GM13976 (cell line): ENCODE data around the gene STX3.

Experiments used
- DNase-seq: peaks from one replicate; pipeline ENCODE4 v3.0.0; 2012; ENCODE audit warnings: low spot score
- CTCF ChIP-seq: IDR thresholded peaks from 2 replicates; pipeline ENCODE4 v1.5.1; 2012; ENCODE audit warnings: borderline replicate concordance, mild to moderate bottlenecking; ENCODE audit not compliant: insufficient read depth; ENCODE audit errors: extremely low read depth, missing control alignments, control extremely low read depth
- in situ Hi-C: fragments of 300-500 bp; cut with MboI; formaldehyde crosslinking; loops from one replicate; pipeline ENCODE4 v1.12.0; 2022; ENCODE audit warnings: low sequenced_read_pairs, mixed read lengths, inconsistent platforms; ENCODE audit not compliant: unreplicated experiment

STX3 gene

GRCh38 chr11:59771605-59772004, 16.4 kb downstream of the STX3 start:
- in situ Hi-C loops = no loop called here
- no peak for TF ChIP-seq CTCF
- no peak for DNase-seq

GRCh38 chr11:59773083-59773440, 17.9 kb downstream of the STX3 start:
- no peak for DNase-seq
- TF ChIP-seq CTCF = no peak
- in situ Hi-C loops = no loop called here

- DNase-seq = no peak
Measured at GRCh38 chr11:59776210-59777066, 21.3 kb downstream of the STX3 start.

GRCh38 chr11:59777104-59777503, 21.9 kb downstream of the STX3 start:
- in situ Hi-C loops = no loop called here
- TF ChIP-seq CTCF = no peak

More at GRCh38 chr11:59776210-59777066, 21.3 kb downstream of the STX3 start:
- TF ChIP-seq CTCF = no peak
- in situ Hi-C loops = no loop called here

GRCh38 chr11:59778122-59778521, 22.9 kb downstream of the STX3 start:
- in situ Hi-C loops = no loop called here
- no peak for DNase-seq
- no peak for TF ChIP-seq CTCF

More at GRCh38 chr11:59777104-59777503, 21.9 kb downstream of the STX3 start:
- no peak for DNase-seq

GRCh38 chr11:59779487-59779886, 24.3 kb downstream of the STX3 start:
- TF ChIP-seq CTCF = no peak
- in situ Hi-C loops = no loop called here
- DNase-seq = no peak

GRCh38 chr11:59782080-59782479, 26.9 kb downstream of the STX3 start:
- in situ Hi-C loops = no loop called here
- DNase-seq = no peak
- TF ChIP-seq CTCF = no peak
